Measurements from ENCODE around the gene BHLHE40. TPM values are rescaled to one million over a fixed set of nuclear protein-coding genes. Genes with fewer than 3 reads are reported as not detected.

BHLHE40 gene
- polyA plus RNA-seq, 3 donors: 39.0 to 138 (median 80.4) TPM

DNA sequence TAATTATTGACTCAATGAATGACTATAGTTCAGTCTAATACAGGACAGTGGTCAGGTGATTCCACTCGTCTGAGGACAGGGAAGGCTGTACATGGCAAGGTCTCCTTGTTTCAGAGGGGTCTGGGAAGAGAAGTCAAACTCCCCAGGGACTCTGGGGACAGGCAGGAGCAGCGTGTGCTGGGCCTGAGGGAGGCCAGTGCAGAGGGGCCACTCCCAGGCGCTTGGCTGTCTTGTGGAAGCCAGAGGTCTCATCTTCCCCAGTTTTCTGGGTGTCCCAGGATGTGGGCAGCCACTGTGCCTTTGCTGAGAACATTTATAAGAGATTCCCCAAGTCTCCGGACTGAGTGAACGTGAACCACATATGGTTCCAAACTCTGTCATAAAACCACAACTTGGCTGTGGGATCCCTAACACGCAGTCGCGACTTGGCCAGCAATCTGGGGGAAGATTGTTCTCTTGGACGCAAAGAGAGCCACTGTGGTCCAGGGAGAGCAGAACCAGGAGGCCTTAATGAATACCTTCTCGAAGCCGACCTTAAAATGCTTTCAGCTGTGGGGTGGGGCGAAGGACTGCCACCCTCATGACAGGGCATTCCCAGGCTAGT, 30.4 kb downstream of the BHLHE40 start:
- H3K27ac ChIP-seq (ENCODE audit: low read depth, low read length): no peak overlapping the region
- 62 to 81% (median 62%) methylated on average over 12 of the region's 12 CpGs for WGBS, 3 donors

DNA sequence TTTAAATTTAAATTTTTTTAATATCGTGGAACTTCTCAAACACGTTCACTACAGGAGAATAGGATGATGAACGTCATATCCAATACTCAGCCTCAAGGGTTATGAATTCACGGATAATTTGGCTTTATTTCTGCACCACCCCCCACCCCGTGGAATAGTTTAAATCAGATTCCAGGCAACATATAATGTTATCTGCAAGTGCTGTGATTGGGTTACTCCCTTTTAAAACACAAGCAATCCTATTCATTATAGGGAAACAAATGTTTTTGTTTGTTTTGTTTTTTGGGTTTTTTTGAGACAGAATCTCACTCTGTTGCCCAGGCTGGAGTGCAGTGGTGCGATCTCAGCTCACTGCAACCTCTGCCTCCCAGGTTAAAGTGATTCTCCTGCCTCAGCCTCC, 30.9 kb downstream of the BHLHE40 start:
- whole genome bisulfite sequencing, 3 donors: 85 to 90% (median 89%) methylated on average over 6 of the region's 6 CpGs
- no peak overlapping the region for H3K27ac ChIP-seq (ENCODE audit: low read depth, low read length)

DNA sequence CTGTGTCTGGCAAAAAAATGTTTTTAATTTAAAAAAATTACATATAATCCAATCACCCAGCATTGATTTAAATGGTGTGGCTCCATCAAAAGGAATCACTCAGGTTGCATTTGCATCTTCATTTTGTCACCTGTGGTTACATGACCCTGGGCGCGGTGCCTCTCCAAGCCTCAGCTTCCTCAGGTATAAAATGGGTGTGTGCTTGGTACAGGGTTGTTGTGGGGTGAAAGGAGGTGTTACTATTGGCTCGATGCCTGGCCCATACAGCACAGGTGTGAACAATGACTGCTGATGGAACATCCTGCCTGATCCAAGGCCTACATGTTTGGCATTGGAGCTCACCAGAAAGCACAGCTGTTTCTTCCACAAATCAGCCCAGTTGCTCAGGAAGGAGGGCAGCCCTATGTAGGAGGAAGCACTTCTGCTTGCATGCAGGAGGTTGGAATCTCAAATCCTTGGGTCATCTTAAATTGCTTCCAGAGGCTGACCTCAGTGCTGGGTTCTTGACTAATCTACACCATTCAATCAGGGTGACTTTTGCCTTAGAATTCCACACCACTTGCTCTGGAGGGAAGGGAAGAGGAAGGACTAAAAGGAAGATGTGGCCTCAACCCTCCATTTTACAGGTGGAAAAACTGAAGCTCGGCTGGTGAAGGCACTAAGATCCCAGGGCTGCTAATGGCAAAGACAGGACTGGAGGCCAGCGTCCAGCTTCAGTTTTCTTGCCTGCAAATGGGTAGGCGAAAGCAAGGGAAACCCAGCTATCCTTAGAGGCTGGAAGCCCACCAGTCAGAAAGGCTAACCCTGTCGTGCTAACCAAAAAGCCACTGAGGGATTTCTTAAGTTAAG, 31.7 kb downstream of the BHLHE40 start:
- no peak overlapping the region for H3K27ac ChIP-seq (ENCODE audit: low read depth, low read length)

DNA sequence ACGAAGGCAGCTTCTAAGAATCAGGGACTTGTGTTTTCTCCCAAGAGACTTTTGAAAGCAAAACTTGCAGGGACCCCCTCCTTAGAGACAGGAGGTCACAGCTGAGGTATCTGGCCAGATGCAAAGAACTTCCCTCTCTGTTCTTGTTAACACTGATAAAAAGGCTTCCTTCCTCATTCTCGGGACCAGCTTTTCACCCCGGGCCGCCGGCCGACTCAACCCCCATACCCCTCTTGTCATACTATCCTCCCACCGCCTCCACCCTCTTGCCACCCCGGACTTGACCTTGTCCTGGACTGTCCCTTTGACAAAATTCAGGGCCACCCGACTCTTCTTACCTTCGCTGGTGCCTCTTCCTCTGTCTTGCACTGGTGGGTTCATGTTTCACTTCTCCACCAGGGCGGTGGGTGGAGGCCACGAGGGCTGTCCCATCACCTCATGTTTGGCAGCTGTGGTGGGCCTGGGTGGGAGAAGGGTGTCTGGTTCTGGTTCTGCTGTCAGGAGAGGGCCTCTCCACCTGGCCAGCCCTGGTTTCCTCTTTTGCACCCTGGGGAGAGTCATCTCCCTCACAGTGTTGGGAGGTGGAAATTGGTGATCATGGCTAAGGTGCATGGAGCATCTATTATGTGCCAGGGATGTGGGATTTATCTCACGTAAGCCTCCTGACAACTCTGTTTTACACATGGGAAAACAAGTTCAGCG, 32.5 kb downstream of the BHLHE40 start:
- 56 to 78% (median 63%) methylated on average over 14 of the region's 14 CpGs for WGBS, 3 donors
- no peak overlapping the region for H3K27ac ChIP-seq (ENCODE audit: low read depth, low read length)

More for the DNA sequence above, 31.7 kb downstream of the BHLHE40 start:
- WGBS, 3 donors: 68 to 92% (median 72%) methylated on average over 7 of the region's 7 CpGs

DNA sequence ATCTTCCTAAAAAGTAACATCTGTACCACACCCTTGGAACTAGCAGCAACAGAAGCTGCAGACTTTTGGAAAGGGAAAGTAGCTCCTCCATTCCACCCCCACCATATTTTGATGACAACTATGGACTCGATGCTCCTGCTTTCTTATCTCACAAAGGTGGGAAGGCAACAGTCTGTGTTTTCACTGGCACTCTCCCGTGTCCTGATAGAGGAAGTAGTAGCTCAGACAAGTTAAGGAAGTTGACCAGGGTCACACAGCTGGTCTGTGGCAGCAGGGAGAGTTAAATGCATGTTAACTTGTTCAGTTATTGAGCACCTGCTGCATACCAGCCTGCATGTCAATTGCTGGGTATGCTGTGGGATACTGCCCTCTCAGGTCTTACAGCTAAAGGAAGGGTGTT, 33.1 kb downstream of the BHLHE40 start:
- WGBS, 3 donors: 14 to 28% (median 14%) methylated on average over 2 of the region's 2 CpGs
- no peak overlapping the region for H3K27ac ChIP-seq (ENCODE audit: low read depth, low read length)

DNA sequence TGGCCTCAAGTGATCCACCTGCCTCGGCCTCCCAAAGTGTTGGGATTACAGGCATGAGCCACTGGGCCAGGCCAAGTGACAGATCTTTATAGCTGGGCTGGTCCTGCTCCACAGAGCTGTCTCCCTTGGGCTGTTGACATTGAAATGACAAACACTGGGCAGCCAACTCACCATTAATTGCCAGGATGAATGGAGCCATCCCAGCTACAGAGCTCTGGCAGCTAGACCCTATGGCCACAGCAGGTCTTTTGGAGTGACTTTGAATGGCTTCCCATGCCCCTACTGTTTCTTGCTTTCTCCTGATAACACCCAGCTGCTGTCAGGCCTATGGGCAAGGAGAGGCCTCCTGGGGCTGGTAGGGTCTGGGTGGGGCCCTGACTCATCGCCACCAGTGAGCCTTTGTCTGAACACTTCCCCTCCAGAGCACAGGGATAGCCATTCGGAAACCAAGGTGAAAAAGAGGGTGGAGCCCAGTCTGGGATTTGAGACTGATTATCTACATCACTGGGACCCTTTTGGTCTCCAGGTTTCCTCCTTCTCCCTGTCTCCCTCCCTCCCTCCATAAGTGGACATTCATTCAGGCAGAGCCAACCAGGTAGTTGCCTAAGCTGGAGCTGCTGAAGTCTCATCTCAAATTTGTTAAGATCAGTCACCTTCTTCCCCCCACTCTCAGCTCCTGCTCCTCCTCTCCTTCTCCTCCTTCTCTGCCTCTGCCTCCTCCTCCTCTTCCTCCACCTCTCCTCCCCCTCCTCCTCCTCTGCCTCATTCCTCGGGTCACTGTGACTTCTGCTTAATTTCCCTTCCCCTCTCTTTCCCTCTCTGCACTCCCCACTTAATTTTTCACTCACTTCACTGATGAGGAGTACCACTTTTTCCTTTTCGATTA, 34.0 kb downstream of the BHLHE40 start:
- 61 to 79% (median 78%) methylated on average over 5 of the region's 5 CpGs for WGBS, 3 donors
- H3K27ac ChIP-seq (ENCODE audit: low read depth, low read length): no peak overlapping the region

DNA sequence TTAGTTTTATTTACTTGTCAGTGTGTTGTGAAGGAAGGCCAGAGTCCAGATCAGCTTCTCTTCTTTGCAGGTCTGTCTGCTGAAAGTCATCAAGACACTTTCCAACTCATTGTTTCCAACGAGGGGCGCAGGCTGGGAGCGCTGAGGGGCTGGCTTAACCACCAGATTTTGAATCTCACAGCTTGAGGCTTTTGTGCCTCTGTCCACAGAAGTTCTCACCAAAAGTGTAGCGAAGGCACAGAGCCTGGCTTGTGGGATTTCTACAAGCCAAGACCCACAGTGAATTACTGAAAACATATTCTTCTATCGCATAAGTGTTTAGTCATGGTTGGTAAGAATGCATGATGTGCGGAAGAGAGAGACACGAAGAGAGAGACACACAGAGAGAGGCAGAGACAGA, 35.2 kb downstream of the BHLHE40 start:
- peak overlapping the region; percentile 42 for H3K27ac ChIP-seq (ENCODE audit: low read depth, low read length)
- WGBS, 3 donors: 77 to 84% (median 82%) methylated on average over 7 of the region's 7 CpGs

DNA sequence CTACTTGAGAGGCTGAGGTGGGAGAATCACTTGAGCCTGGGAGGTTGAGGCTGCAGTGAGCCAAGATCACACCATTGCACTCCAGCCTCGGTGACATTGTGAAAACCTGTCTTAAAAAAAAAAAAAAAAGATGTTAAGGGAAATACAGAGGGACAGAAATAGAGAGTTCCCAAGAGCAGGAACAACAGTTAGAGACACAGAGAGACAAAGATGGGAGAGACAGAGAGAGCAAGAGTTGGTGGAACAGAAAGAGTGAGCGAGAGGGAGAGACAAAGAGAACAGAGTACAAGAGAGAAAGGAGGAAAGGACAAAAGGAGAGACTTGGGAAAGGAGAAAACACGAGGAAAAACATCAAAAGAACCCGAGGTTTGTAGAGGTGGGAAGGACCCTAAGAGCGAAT, 35.8 kb downstream of the BHLHE40 start:
- WGBS, 3 donors: 85 to 94% (median 87%) methylated on average over 5 of the region's 5 CpGs
- H3K27ac ChIP-seq (ENCODE audit: low read depth, low read length): no peak overlapping the region

GRCh38 chr3:5016211-5017161, 37.2 kb downstream of the BHLHE40 start:
- WGBS, 3 donors: 52 to 64% (median 57%) methylated on average over 11 of the region's 11 CpGs
- no peak overlapping the region for H3K27ac ChIP-seq (ENCODE audit: low read depth, low read length)

GRCh38 chr3:5017925-5018531, 38.8 kb downstream of the BHLHE40 start:
- WGBS, 3 donors: 55 to 61% (median 58%) methylated on average over 8 of the region's 8 CpGs
- peak overlapping the region; percentile 3 for H3K27ac ChIP-seq (ENCODE audit: low read depth, low read length)

DNA sequence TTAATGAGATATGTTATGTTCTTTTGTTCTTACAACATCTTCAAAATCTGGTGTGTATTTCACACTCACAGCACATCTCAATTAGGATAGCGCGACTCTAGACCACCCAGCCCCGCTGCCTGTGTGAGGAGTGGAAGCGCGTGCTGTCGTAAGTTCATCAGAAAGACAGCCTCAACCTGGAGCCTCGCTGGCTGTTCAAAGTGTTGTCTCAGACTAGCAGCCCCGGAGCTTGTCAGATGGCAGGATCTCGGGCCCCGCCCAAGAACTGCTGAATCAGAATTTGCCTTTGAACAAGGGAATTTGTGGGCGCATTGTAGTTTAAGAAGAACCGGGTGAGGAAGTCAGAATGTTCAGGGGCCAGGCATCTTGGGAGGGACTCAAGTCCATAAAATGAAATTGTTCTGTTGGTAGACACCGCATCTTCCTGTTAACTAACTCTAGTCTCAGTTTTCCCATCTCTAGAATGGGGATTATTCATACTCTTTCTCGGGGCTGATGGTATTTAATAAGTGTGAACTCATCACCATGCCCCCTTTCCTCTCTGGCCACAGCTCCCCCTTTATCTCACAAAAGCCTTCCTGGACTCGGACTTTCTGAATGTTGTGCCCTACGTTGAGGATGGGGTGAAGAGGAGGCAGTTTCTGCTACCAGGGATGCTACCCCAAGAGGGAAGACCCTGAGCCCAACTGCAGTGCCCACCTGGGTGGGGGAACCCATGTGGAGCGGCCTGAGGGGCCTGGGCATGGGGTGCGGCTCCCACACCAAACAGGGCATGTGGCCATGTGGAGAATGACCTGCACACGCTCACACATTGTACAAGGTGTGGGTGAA, 40.4 kb downstream of the BHLHE40 start:
- H3K27ac ChIP-seq (ENCODE audit: low read depth, low read length): no peak overlapping the region
- 76 to 89% (median 79%) methylated on average over 19 of the region's 19 CpGs for WGBS, 3 donors

- WGBS, 3 donors: 65 to 85% (median 75%) methylated on average over 7 of the region's 7 CpGs
- H3K27ac ChIP-seq (ENCODE audit: low read depth, low read length): no peak overlapping the region
These were observed 41.0 kb downstream of the BHLHE40 start for GRCh38 chr3:5020242-5020722.

- no peak overlapping the region for H3K27ac ChIP-seq (ENCODE audit: low read depth, low read length)
- 91 to 94% (median 92%) methylated on average over 17 of the region's 17 CpGs for WGBS, 3 donors
These were observed 42.2 kb downstream of the BHLHE40 start for GRCh38 chr3:5021116-5022092.

GRCh38 chr3:5022187-5022965, 43.1 kb downstream of the BHLHE40 start:
- no peak overlapping the region for H3K27ac ChIP-seq (ENCODE audit: low read depth, low read length)
- WGBS, 3 donors: 86 to 95% (median 91%) methylated on average over 6 of the region's 6 CpGs

Measured in adipose tissue (tissue), 3 donors.